B cell (primary cell): Measurements from ENCODE around the gene CLCNKB.

ENCODE experiments used
- CTCF ChIP-seq: fragments of 200-600 bp; IDR thresholded peaks from one replicate; pipeline ENCODE4 v1.8.0; 2022; ENCODE audit warnings: antibody characterized with exemption, mild to moderate bottlenecking
- EZH2 ChIP-seq: IDR thresholded peaks from 2 replicates; pipeline ENCODE4 v1.6.1; 2012; ENCODE audit warnings: borderline replicate concordance, low read depth, mild to moderate bottlenecking, moderate library complexity, low read length; ENCODE audit not compliant: insufficient read depth, poor library complexity, severe bottlenecking

- TF ChIP-seq CTCF: no peak
- no peak for TF ChIP-seq EZH2
Observed at GRCh38 chr1:16077406-16078245, 34.0 kb downstream of the CLCNKB start.
